Liver (tissue), 9 donors: Measurements from ENCODE around the gene SAP30. TPM values are rescaled to one million over a fixed set of nuclear protein-coding genes. Genes with fewer than 3 reads are reported as not detected.

Experiments
- DNase-seq: peaks from one replicate; pipeline ENCODE4 v3.0.0-alpha.2; 2017; ENCODE audit warnings: low spot score
- H3K27ac ChIP-seq, 2 donors: one replicate each; pipeline ENCODE4 v1.7.0; 2013; ENCODE audit warnings: inconsistent platforms in 2 of 2, low read length in 2 of 2, control low read depth in 1 of 2, low read depth in 1 of 2, mild to moderate bottlenecking in 1 of 2
- H3K27me3 ChIP-seq, 4 donors: one replicate each; pipeline versions ENCODE4 v1.6.1 to v1.7.0; 2013; ENCODE audit warnings: low read length in 3 of 4, inconsistent platforms in 1 of 4, mild to moderate bottlenecking in 1 of 4, moderate library complexity in 1 of 4; ENCODE audit not compliant: control insufficient read depth in 4 of 4, insufficient read depth in 4 of 4
- H3K36me3 ChIP-seq, 4 donors: one replicate each; pipeline versions ENCODE4 v1.6.1 to v1.7.0; 2013; ENCODE audit warnings: low read length in 3 of 4, mild to moderate bottlenecking in 3 of 4, low read depth in 1 of 4, moderate library complexity in 1 of 4; ENCODE audit not compliant: control insufficient read depth in 4 of 4, insufficient read depth in 3 of 4
- H3K4me1 ChIP-seq, 4 donors: one replicate each; pipeline versions ENCODE4 v1.6.1 to v1.7.0; 2013; ENCODE audit warnings: low read length in 3 of 4, mild to moderate bottlenecking in 3 of 4, moderate library complexity in 1 of 4; ENCODE audit not compliant: control insufficient read depth in 4 of 4, insufficient read depth in 4 of 4
- H3K4me3 ChIP-seq, 3 donors: one replicate each; pipeline versions ENCODE4 v1.6.1 to v1.7.0; 2013; ENCODE audit warnings: low read length in 3 of 3, control low read depth in 1 of 3, low read depth in 1 of 3, mild to moderate bottlenecking in 1 of 3
- H3K9ac ChIP-seq, 2 donors: one replicate each; pipeline ENCODE4 v1.7.0; 2013; ENCODE audit warnings: low read length in 2 of 2, mild to moderate bottlenecking in 2 of 2, moderate library complexity in 2 of 2, control low read depth in 1 of 2, low read depth in 1 of 2
- H3K9me3 ChIP-seq, 4 donors: one replicate each; pipeline versions ENCODE4 v1.6.1 to v1.7.0; 2013; ENCODE audit warnings: low read length in 3 of 4; ENCODE audit not compliant: control insufficient read depth in 4 of 4
- FOXA2 ChIP-seq: IDR thresholded peaks from 2 replicates; pipeline ENCODE4 v1.6.1; 2016; ENCODE audit warnings: antibody characterized with exemption
- HNF4G ChIP-seq: IDR thresholded peaks from 2 replicates; pipeline ENCODE4 v1.6.1; 2016; ENCODE audit warnings: antibody characterized with exemption
- JUND ChIP-seq, 2 donors: IDR thresholded peaks; 2 replicates each; pipeline ENCODE4 v1.6.1; 2016; ENCODE audit warnings: antibody characterized with exemption in 2 of 2
- MAX ChIP-seq: IDR thresholded peaks from 2 replicates; pipeline ENCODE4 v1.6.1; 2016; ENCODE audit warnings: antibody characterized with exemption
- NR2F2 ChIP-seq: IDR thresholded peaks from 2 replicates; pipeline ENCODE4 v1.6.1; 2016; ENCODE audit warnings: antibody characterized with exemption
- RXRA ChIP-seq, 2 donors: IDR thresholded peaks; 2 replicates each; pipeline ENCODE4 v1.6.1; 2017 to 2018; ENCODE audit warnings: antibody characterized with exemption in 2 of 2, mild to moderate bottlenecking in 1 of 2
- SP1 ChIP-seq: IDR thresholded peaks from 2 replicates; pipeline ENCODE4 v1.6.1; 2018; ENCODE audit warnings: antibody characterized with exemption, mild to moderate bottlenecking
- TAF1 ChIP-seq: conservative IDR thresholded peaks from 2 replicates; pipeline ENCODE4 v1.6.1; 2016; ENCODE audit warnings: antibody characterized with exemption, mild to moderate bottlenecking
- WGBS: extraction: QIAGEN DNeasy Blood & Tissue Kit; methylation state at CpG from one replicate; pipeline ENCODE4 v1.1.7; 2013; 5-methylcytosine and 5-hydroxymethylcytosine counted together
- polyA plus RNA-seq, 2 donors: library from polyadenylated mRNA; stranded (reverse) in 1 of 2; unstranded in 1 of 2; fragments of 200-250 nt in 1 of 2; fragments of >200 nt in 1 of 2; fragmentation: Nextera tagmentation in 1 of 2; extraction: Ambion mirVana in 1 of 2; gene quantifications; one replicate each; pipeline versions ENCODE4 v1.2.1 to v1.2.3, GENCODE V29; 2013 to 2015
- total RNA-seq, 2 donors: library from RNA; depleted of rRNA; stranded (reverse); fragments of >200 nt; gene quantifications; one replicate each; pipeline ENCODE4 v1.2.3, GENCODE V29; 2014
- TF ChIP-seq, protein P1 (sequence below): IDR thresholded peaks from 2 replicates; pipeline ENCODE4 v1.6.1; 2016; ENCODE audit warnings: antibody characterized with exemption, mild to moderate bottlenecking
- TF ChIP-seq, protein P2 (sequence below): fragments of 150-350 bp; IDR thresholded peaks from 2 replicates; pipeline ENCODE4 v1.5.1; 2017; ENCODE audit warnings: improper control_type of control experiment, low read depth, low read length; ENCODE audit not compliant: missing input control
- donor health status: healthy.
- donor health status: healthy.
- donor health status: healthy.
- donor health status: healthy.
- donor health status: healthy.

SAP30 gene
- total and polyA plus RNA-seq, 4 donors: 1.3 to 10.0 (median 3.7) TPM

GRCh38 chr4:173382349-173382748, 11.6 kb downstream of the SAP30 start (continued):
- TF ChIP-seq, protein P1, sequence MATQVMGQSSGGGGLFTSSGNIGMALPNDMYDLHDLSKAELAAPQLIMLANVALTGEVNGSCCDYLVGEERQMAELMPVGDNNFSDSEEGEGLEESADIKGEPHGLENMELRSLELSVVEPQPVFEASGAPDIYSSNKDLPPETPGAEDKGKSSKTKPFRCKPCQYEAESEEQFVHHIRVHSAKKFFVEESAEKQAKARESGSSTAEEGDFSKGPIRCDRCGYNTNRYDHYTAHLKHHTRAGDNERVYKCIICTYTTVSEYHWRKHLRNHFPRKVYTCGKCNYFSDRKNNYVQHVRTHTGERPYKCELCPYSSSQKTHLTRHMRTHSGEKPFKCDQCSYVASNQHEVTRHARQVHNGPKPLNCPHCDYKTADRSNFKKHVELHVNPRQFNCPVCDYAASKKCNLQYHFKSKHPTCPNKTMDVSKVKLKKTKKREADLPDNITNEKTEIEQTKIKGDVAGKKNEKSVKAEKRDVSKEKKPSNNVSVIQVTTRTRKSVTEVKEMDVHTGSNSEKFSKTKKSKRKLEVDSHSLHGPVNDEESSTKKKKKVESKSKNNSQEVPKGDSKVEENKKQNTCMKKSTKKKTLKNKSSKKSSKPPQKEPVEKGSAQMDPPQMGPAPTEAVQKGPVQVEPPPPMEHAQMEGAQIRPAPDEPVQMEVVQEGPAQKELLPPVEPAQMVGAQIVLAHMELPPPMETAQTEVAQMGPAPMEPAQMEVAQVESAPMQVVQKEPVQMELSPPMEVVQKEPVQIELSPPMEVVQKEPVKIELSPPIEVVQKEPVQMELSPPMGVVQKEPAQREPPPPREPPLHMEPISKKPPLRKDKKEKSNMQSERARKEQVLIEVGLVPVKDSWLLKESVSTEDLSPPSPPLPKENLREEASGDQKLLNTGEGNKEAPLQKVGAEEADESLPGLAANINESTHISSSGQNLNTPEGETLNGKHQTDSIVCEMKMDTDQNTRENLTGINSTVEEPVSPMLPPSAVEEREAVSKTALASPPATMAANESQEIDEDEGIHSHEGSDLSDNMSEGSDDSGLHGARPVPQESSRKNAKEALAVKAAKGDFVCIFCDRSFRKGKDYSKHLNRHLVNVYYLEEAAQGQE: no peak
- TF ChIP-seq, protein P2, sequence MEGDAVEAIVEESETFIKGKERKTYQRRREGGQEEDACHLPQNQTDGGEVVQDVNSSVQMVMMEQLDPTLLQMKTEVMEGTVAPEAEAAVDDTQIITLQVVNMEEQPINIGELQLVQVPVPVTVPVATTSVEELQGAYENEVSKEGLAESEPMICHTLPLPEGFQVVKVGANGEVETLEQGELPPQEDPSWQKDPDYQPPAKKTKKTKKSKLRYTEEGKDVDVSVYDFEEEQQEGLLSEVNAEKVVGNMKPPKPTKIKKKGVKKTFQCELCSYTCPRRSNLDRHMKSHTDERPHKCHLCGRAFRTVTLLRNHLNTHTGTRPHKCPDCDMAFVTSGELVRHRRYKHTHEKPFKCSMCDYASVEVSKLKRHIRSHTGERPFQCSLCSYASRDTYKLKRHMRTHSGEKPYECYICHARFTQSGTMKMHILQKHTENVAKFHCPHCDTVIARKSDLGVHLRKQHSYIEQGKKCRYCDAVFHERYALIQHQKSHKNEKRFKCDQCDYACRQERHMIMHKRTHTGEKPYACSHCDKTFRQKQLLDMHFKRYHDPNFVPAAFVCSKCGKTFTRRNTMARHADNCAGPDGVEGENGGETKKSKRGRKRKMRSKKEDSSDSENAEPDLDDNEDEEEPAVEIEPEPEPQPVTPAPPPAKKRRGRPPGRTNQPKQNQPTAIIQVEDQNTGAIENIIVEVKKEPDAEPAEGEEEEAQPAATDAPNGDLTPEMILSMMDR: no peak
- no peak for TF ChIP-seq RXRA (IDR thresholded peaks at IDR 0.05)
- TF ChIP-seq FOXA2: no peak

DNA sequence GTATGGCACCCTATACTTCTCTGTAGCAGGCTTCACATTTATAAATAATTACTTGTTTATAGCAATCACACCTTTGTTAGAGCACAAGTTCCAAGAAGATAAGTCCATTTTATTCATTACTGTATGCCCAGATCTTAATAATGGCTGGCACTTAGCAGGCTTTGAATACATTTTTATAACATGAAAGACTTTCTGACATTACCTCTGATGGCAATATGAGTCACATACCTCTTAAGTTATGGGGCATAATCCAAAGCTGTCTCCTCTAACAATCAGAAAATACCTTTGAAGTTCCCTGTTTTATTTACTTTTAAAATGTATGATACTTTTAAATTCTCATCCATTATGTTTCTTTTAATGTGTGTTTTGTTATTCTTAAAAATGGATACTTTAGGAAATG, 16.0 kb downstream of the SAP30 start:
- H3K27ac ChIP-seq: no peak overlapping the region
- no peaks in the 10 kb centered on the region for H3K36me3 ChIP-seq
- no peak for TF ChIP-seq NR2F2
- TF ChIP-seq RXRA (IDR thresholded peaks at IDR 0.05): no peak
- TF ChIP-seq TAF1: no peak
- TF ChIP-seq, protein P2: no peak
- no peaks in the 10 kb centered on the region for H3K27me3 ChIP-seq
- H3K9me3 ChIP-seq: no peaks in the 10 kb centered on the region
- no peak overlapping the region for H3K4me3 ChIP-seq
- DNase-seq: no peak
- H3K9ac ChIP-seq: no peak overlapping the region
- H3K4me1 ChIP-seq: no peaks in the 10 kb centered on the region

DNA sequence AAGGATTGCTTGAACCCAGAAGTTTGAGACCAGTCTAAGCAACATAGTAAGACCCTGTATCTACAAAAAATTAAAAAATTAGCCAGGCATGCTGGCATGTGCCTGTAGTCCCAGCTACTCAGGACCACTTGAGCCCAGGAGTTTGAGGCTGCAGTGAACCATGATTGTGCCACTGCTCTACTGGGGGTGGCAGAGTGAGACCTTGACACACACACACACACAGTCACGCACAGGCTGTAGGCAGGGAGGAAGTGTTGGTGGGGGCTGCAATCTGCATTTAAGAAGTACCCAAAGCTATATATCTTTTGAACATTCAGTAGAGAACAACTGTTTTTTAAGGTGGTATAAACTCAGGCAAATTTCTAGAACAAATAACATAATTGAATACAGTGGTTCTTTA, 20.9 kb downstream of the SAP30 start:
- WGBS: 97% methylated on average over 1 of the region's 1 CpG
- TF ChIP-seq, protein P2: no peak
- no peak for TF ChIP-seq RXRA (IDR thresholded peaks at IDR 0.05)
- TF ChIP-seq HNF4G: no peak
- TF ChIP-seq MAX: no peak
- no peak for TF ChIP-seq JUND (IDR thresholded peaks at IDR 0.05)
- TF ChIP-seq SP1: no peak
- no peak for TF ChIP-seq TAF1
- Histone ChIP-seq H3K36me3 (no peaks in the 10 kb centered on the region), H3K27ac (no peak overlapping the region), H3K4me3 (no peak overlapping the region), H3K9me3 (no peaks in the 10 kb centered on the region), H3K4me1 (no peaks in the 10 kb centered on the region), H3K9ac (no peak overlapping the region), H3K27me3 (no peaks in the 10 kb centered on the region)
- no peak for DNase-seq
